Type B pancreatic cell (in vitro differentiated cells): Measurements from ENCODE around the gene ADAM12. TPM values are rescaled to one million over a fixed set of nuclear protein-coding genes. Genes with fewer than 3 reads are reported as not detected.

ENCODE experiments used
- DNase-seq: peaks from one replicate; pipeline ENCODE4 v3.0.0; 2021; ENCODE audit warnings: mixed read lengths; ENCODE audit not compliant: unreplicated experiment; ENCODE audit errors: extremely low spot score
- H3K27ac Mint-ChIP-seq: 2 replicates; pipeline ENCODE4 v1.8.0; 2021; ENCODE audit warnings: mild to moderate bottlenecking, mixed read lengths
- H3K27me3 Mint-ChIP-seq: 2 replicates; pipeline ENCODE4 v1.8.0; 2021; ENCODE audit warnings: mixed read lengths
- H3K36me3 Mint-ChIP-seq: 2 replicates; pipeline ENCODE4 v1.8.0; 2021; ENCODE audit warnings: mixed read lengths
- H3K4me1 Mint-ChIP-seq: one replicate; pipeline ENCODE4 v1.8.0; 2021; ENCODE audit warnings: mixed read lengths; ENCODE audit not compliant: unreplicated experiment
- H3K4me3 Mint-ChIP-seq: 2 replicates; pipeline ENCODE4 v1.8.0; 2021; ENCODE audit warnings: mild to moderate bottlenecking, mixed read lengths
- H3K9me3 Mint-ChIP-seq: 2 replicates; pipeline ENCODE4 v1.8.0; 2021; ENCODE audit warnings: mixed read lengths
- total RNA-seq: library from RNA; stranded (reverse); gene quantifications from 2 replicates; pipeline ENCODE4 v1.2.1, GENCODE V29; 2021; ENCODE audit warnings: low replicate concordance
- TF ChIP-seq, protein P1 (sequence below): fragments of 200-600 bp; sonication (generic); conservative IDR thresholded peaks from 2 replicates; pipeline ENCODE4 v1.5.0; 2021; ENCODE audit warnings: antibody characterized with exemption, mild to moderate bottlenecking

The ADAM12 gene
- total RNA-seq, 1 donor from 2014 or later, result 31.6 TPM

DNA sequence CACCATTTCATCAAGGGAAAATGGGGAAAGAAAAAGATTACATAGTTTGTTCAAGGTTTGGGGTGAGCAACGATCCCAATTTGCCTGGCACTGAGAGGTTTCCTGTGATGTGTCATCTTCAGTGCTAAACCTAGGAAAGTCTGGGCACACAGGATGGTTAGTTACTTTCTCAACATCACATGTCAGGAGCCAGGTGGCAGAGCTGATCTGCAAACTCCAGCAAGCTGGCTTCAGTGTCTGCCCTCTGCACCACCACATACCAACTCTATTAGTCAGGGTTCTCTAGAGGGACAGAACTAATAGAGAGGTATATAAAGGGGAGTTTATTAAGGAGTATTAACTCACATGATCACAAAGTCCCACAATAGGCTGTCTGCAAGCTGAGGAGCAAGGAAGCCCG is 11.3 kb downstream of the ADAM12 start:
- H3K36me3 Mint-ChIP-seq, result peaks cover 4% of the 10 kb centered on the region
- H3K27ac Mint-ChIP-seq, result no peak overlapping the region
- DNase-seq, result no peak
- peaks cover 11% of the 10 kb centered on the region for H3K9me3 Mint-ChIP-seq
- H3K4me3 Mint-ChIP-seq, result no peak overlapping the region
- no peaks in the 10 kb centered on the region for H3K4me1 Mint-ChIP-seq
- H3K27me3 Mint-ChIP-seq, result no peaks in the 10 kb centered on the region
- TF ChIP-seq, protein P1, sequence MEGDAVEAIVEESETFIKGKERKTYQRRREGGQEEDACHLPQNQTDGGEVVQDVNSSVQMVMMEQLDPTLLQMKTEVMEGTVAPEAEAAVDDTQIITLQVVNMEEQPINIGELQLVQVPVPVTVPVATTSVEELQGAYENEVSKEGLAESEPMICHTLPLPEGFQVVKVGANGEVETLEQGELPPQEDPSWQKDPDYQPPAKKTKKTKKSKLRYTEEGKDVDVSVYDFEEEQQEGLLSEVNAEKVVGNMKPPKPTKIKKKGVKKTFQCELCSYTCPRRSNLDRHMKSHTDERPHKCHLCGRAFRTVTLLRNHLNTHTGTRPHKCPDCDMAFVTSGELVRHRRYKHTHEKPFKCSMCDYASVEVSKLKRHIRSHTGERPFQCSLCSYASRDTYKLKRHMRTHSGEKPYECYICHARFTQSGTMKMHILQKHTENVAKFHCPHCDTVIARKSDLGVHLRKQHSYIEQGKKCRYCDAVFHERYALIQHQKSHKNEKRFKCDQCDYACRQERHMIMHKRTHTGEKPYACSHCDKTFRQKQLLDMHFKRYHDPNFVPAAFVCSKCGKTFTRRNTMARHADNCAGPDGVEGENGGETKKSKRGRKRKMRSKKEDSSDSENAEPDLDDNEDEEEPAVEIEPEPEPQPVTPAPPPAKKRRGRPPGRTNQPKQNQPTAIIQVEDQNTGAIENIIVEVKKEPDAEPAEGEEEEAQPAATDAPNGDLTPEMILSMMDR, result no peak

DNA sequence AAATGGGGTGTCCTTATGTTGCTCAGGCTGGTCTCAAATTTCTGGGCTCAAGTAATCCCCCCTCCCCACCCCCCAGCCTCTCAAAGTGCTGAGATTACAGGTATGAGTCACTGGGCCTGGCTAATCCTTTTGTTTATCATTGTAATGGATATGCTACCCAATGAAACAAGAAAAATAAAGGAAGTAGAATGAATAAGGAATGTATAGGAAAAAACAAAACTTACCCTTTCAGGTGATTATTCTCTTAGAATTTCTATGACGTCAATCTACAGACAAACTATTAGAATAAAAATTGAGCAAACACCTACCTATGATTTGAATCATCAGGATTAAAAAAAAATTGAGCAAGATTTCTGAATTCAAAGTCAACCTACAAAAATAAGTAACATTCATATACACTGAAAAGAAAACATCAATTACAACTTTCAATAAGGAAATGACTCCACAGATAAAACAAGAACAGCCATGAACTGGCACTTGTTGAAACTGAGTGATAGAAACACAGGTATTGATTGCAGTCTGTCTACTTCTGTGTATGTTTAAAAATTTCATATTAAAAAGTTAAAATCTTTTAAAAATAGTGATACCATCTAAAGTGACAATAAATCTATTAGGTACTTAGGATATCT is 12.2 kb downstream of the ADAM12 start:
- peaks cover 11% of the 10 kb centered on the region for H3K9me3 Mint-ChIP-seq
- no peaks in the 10 kb centered on the region for H3K27me3 Mint-ChIP-seq
- no peak overlapping the region for H3K27ac Mint-ChIP-seq
- H3K4me3 Mint-ChIP-seq, result no peak overlapping the region
- H3K4me1 Mint-ChIP-seq, result no peaks in the 10 kb centered on the region
- H3K36me3 Mint-ChIP-seq, result peaks cover 4% of the 10 kb centered on the region
- no peak for DNase-seq
- TF ChIP-seq, protein P1, result no peak

DNA sequence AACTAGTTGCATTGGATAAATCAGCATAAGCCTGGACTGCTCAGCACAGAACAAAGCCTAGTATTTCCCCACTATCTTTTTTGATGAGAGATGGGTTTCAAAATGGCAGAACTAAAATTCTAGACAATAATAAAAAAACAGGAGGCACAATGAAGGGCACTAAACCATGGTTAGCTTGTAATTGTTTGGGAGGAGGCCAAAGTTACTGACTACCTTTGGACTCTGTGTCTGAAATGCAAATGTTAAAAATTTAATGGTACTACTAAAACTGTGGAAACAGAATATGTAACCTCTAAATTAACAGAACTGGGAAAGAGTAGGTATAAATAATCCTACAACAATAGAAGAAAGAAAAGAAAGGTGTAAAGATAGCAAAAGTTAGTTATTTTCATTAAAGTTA is 13.0 kb downstream of the ADAM12 start:
- Mint-ChIP-seq H3K9me3 (peaks cover 11% of the 10 kb centered on the region), H3K4me1 (no peaks in the 10 kb centered on the region), H3K36me3 (peaks cover 4% of the 10 kb centered on the region)

DNA sequence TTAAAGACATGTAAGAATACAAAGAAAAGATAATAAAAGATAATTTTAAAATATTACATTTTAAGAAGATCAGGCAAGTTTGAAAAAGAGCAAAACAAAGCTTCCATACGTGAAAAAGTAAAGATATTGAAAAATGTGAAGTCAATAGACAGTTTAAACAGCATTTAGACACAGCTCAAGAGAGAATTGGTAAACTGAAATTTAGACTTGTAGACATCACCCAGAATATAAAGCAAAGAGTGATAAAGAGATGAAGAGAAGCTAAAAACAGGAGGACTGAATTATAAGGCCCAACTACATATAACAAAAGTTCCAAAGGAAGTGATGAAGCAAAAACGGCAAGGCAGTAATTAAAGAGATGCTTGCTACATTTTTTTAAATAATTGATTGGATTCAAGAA is 13.8 kb downstream of the ADAM12 start:
- no peaks in the 10 kb centered on the region for H3K4me1 Mint-ChIP-seq
- no peak overlapping the region for H3K4me3 Mint-ChIP-seq
- no peaks in the 10 kb centered on the region for H3K27me3 Mint-ChIP-seq
- H3K9me3 Mint-ChIP-seq, result peaks cover 11% of the 10 kb centered on the region
- H3K36me3 Mint-ChIP-seq, result peaks cover 4% of the 10 kb centered on the region
- DNase-seq, result no peak
- no peak overlapping the region for H3K27ac Mint-ChIP-seq
- TF ChIP-seq, protein P1, result no peak

More for the DNA sequence above, 13.0 kb downstream of the ADAM12 start:
- DNase-seq, result no peak
- TF ChIP-seq, protein P1, result no peak
- H3K27me3 Mint-ChIP-seq, result no peaks in the 10 kb centered on the region
- H3K4me3 Mint-ChIP-seq, result no peak overlapping the region
- no peak overlapping the region for H3K27ac Mint-ChIP-seq

DNA sequence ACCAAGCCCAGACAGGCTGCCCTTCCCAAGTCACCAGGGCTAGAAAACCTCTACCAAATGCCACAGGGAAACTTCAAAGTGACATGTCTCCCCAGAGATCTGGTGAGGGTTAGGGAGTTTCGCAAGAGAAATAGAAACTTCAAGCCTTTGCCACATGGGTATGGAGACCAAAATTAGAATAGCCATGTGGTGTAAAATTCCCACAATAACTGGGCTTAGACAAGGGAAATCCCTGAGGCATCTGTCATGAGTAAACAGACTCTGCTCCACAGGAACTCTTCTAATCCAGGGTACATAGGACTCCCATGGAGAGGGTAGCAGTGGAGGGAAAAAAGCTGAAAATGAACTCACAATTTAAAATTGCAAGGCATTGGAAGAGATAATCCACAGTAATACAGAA is 14.3 kb downstream of the ADAM12 start:
- H3K36me3 Mint-ChIP-seq, result peaks cover 4% of the 10 kb centered on the region
- H3K4me3 Mint-ChIP-seq, result no peak overlapping the region
- H3K4me1 Mint-ChIP-seq, result no peaks in the 10 kb centered on the region
- no peak overlapping the region for H3K27ac Mint-ChIP-seq
- DNase-seq, result no peak
- H3K27me3 Mint-ChIP-seq, result peaks cover 3% of the 10 kb centered on the region
- TF ChIP-seq, protein P1, result no peak
- H3K9me3 Mint-ChIP-seq, result peaks cover 11% of the 10 kb centered on the region

DNA sequence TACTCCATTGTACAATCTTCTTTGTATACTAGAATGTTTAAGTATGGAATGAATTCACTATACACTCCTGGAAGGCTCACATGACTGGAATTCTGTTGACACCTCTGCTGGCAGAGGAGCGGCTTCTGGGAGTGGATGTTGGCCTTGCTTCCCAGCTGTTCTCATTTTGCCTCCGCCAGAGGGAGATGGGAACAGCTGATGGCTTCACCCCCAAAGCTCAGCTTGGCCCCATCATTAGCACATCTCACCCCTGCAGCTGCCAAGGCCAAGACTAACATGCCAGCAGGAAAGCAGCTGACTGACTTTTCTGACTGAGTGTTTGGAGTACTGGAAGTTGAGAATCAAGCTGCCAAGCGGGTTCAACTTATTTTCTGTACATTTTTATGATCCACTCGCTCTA is 15.1 kb downstream of the ADAM12 start:
- Mint-ChIP-seq H3K27me3 (peaks cover 3% of the 10 kb centered on the region), H3K9me3 (peaks cover 11% of the 10 kb centered on the region), H3K4me1 (no peaks in the 10 kb centered on the region), H3K36me3 (peaks cover 4% of the 10 kb centered on the region), H3K27ac (no peak overlapping the region), H3K4me3 (no peak overlapping the region)
- DNase-seq, result no peak
- TF ChIP-seq, protein P1, result no peak
